ENCODE data around the gene TNFRSF9. TPM values are rescaled to one million over a fixed set of nuclear protein-coding genes. Genes with fewer than 3 reads are reported as not detected.

TNFRSF9 gene
- total RNA-seq, 1 donor from 2014 or later: 0.28 TPM

Other genes with a start within 250 kb of the TNFRSF9 start
- gene VAMP3, start 169.5 kb downstream of the TNFRSF9 start, total RNA-seq: 63.9 and 64.4 TPM in 2 replicates
- gene PER3, start 156.5 kb downstream of the TNFRSF9 start, total RNA-seq: 5.3 and 5.6 TPM in 2 replicates
- gene UTS2, start 87.8 kb downstream of the TNFRSF9 start, total RNA-seq: not detected in 2 replicates
- 383 and 386 TPM in 2 replicates for gene PARK7, start 20.9 kb upstream of the TNFRSF9 start, total RNA-seq
- 23.3 and 24.0 TPM in 2 replicates for gene ERRFI1, start 85.5 kb upstream of the TNFRSF9 start, total RNA-seq

Measured in neural crest cell (in vitro differentiated cells).